GM19455 (cell line): Measurements from ENCODE around the gene TXNDC5.

Experiments used
- ATAC-seq: cut with Tn5 transposase; IDR thresholded peaks from one replicate; pipeline ENCODE4 v1.9.1; 2021; ENCODE audit not compliant: unreplicated experiment

TXNDC5 gene

GRCh38 chr6:7910654-7911344 is at the start of gene TXNDC5:
Gene TXNDC5, minus strand, starts transcription at chr6:7910788. Its CDS starts 12 bp downstream, at chr6:7910776.
- ATAC-seq, result peak; percentile 76

- ATAC-seq, result no peak
Observed at GRCh38 chr6:7960141-7960540, 49.6 kb upstream of the TXNDC5 start.

- ATAC-seq, result no peak
Observed at GRCh38 chr6:7959453-7959852, 48.9 kb upstream of the TXNDC5 start.

DNA sequence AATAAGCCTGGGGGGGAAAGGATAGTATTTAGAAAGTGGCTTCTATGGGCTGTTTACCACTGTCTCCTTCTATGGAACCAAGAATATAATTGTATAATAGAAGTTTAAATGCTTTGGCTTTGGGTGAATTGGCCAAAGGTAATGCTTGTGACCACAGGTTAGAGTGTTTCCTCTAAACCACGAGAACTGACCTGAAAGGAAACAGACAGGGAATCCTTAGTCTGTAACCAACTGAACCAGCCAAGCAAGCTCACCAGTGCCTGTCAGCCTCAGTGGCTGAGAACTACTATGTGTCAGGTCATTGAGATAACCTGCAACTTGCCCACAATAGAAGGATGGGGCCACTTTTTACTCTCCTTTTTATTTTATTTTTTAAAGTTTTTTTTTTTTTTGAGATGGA is 47.9 kb upstream of the TXNDC5 start:
- no peak for ATAC-seq

DNA sequence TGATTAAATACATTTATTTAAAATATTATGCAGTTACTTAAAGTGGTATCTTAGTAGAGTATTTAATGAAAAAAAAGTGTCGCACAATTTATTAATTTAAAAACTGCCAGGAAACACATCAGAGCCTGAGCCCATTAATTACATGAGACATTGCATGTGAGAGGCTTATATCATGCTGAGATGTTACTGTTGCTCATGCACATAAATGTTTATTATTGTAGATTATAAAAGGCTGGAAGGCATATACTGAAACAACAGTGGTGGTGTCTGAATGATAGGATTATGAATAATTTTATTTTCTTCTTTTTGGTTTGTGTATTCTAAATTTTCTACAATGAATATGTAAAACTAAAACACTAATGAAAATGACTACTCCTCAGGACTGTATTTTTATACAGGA is 45.7 kb upstream of the TXNDC5 start:
- no peak for ATAC-seq

- ATAC-seq, result no peak
Observed at GRCh38 chr6:7954477-7955200, 44.1 kb upstream of the TXNDC5 start.

DNA sequence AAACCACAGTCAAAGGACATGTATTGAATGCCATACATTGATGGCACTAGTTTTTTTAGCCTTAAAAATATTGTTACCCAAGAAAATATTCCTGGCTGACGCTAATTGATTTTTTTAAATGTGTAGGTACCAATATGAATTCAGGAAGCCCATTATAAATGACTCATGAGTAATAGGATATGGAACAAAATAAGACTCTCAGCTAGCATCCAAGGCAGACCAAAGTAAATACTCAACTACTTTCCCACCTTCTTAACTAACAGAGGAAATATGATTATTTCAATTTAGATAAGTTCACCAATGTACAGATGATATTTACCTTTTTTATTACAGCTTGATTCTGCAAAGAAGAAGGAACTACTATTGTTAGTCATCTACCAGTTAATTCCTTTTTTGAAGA is 43.2 kb upstream of the TXNDC5 start:
- ATAC-seq, result no peak

DNA sequence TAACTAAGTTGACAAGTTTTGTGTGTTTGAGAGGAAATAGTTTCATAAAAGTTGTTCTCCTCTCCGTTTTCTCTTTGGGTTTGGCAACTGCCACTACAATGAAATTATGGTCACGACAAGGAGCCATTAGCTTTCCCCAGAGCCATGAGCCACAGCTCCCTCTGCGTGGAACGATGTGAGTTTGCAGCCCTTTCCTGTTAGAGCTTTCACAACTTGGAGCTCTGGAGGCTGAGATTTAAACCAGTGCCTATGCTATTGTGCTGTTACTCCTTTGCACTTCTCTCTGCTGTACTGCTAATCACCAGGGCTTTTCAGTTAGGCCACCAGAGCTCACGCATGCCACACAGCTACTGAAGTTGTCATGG is 29.3 kb upstream of the TXNDC5 start:
- no peak for ATAC-seq

GRCh38 chr6:7939184-7939863 is 28.7 kb upstream of the TXNDC5 start:
- no peak for ATAC-seq

DNA sequence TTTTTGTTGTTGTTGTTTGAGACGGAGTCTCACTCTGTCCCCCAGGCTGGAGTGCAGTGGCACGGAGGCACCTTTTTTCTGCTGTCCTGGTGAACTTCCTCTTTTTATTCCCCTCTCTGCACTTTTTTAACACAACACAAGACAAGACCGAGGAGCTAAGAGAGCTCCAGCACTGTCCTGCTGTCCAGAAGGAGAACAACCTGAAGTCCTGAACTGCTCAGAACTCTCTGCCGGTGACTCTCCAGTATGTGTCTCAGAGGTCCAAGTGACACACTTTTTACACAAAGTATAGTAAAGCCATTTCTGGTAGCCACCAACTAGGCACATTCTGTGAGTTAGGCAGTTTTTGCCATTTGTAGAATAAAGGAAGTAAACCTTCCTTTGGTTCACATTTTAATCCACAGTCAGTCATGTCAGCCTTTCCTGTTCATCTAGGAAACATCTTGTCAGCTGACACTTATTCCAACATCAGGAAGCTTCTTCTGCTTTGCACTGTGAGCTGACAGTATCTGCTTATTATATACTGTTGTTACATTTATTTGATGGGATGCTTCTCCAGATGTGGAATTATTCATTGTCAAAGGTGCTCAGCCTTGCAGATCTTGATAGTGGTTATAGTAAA is 28.1 kb upstream of the TXNDC5 start:
- ATAC-seq, result no peak

DNA sequence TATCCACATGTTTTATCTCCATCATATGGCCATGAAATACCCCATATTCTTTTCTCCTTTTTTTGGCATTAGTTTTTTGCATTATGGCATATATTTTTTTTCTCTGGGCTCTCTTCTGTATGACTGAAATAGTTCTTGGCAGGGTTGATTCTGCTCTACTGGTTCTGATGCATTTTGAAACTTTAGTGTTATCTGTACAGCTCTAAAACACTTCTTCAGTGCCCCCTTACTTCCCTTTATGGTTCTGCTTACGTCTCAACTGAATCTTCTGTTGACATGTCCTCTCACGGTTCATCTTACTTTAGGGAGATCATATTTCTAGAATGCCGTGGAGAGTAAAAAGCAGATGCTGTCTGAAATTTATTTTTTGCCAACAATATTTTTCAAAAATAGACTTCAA is 23.2 kb upstream of the TXNDC5 start:
- peak; percentile 86 for ATAC-seq

GRCh38 chr6:7932625-7933024 is 22.0 kb upstream of the TXNDC5 start:
- ATAC-seq, result no peak

DNA sequence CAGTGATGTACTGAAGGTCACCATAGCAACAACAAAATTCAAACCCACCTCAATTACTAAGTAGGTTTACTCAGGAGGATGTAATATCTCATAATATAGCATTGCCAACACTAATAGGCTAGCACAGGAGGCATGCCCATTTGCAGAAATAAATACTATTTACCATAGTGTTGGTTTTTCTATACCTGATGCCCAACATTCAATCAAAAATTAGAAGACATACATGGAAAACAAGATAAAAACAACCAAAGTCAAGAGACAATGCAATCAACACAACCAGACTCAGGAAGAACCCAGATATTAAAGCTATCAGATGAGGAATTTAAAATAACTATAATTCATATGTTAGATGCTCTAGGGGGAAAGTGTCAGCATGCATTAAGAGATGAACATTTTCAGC is 14.3 kb upstream of the TXNDC5 start:
- no peak for ATAC-seq

DNA sequence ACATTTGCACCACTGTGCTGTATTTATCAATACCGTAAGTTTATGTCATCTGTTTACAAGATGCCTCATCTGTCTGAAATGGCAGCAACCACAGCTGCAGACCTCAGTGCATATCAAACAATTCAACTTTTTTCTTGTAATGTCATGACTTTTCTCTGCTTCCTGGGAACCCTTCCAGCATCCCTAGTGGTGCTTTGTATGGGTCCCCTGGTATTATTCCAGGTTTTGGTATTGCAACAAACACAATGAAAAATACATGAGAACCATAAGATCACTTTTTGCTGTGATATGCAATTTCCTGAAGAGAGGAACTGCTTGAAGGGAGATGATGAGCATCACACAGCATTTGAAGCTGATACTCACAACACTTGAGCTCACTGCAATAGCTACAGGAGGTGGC is 12.0 kb upstream of the TXNDC5 start:
- ATAC-seq, result no peak

DNA sequence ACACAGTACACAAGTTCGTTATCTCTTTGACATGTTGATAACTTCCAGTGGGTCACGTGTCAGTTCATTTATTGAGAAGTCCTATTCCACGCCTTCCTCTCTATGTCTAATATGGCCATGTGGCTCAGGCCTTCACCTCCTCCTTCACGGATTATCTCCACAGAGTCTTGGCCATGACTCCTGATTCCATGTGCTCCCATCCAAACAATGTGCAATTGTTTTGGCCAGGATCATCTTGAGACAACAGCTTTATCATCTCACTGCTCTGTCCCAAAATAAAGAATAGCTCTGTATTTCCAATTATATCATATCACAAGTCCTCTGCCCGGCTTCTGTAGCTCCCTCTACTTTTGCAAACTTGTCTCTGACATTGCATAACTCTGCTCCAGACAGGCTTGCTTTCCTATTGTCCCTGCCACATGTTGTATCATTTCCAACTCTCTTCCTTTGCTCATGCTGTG is 11.1 kb upstream of the TXNDC5 start:
- ATAC-seq, result no peak

GRCh38 chr6:7921046-7921445 is 10.5 kb upstream of the TXNDC5 start:
- ATAC-seq, result no peak

GRCh38 chr6:7920425-7920824 is 9.8 kb upstream of the TXNDC5 start:
- ATAC-seq, result no peak

GRCh38 chr6:7919871-7920270 is 9.3 kb upstream of the TXNDC5 start:
- no peak for ATAC-seq

DNA sequence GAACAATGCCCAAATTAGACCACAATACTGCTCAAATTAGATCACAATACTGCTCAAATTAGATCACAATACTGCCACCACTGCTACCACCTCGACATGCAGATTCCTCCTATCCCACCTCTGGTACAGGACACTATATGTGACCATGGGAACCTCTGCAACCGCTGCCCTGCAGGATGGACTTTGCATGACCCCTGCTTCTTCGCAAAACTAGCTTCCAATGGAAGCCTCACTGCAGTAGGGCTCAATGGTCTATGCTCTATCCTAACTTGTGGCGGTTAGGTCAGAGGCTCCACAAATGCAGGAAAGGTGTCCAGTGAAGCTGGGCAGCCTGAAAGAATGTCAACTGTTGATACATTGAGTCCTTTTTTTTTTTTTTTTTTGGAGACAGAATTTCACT is 7.8 kb upstream of the TXNDC5 start:
- ATAC-seq, result no peak

DNA sequence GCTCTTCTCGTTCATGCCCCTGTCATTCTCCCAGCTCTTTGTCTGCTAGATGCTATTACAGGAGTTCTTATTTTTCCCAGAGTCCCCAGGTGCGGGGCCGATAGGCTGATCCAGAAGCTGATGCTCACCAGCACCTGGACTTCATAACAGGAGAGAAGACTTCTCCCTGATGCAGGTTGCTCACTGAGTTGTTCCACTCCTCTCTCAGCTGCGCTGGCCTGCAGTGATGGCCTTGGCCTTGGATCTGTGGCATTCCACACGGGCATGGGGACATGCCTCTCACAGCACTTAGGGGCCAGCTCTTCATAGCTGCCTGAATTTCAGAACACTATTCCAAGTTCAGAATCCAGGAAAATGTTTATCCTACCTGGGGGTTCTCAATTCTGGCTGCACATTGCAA is 7.1 kb upstream of the TXNDC5 start:
- ATAC-seq, result no peak

DNA sequence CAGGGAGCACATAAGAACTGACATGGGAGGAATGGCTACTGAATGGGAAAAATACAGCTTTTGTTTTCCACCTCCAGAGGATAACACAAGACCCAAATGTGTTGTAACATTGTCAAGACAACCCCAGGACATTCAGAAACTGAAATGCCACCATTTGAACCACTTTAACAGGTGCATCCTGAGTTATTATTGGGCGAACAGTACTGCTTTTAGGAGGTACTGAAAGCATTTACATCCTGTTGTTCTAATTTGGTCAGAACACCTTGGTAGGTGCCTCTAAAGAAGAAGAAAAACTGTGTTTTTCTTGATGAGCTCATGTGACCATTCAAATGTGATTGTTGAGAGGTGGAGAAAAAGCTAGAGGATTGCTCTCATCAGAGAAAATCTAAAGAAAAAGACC is 6.4 kb upstream of the TXNDC5 start:
- peak; percentile 91 for ATAC-seq
